ENCODE results near the gene EXOC4. TPM values are rescaled to one million over a fixed set of nuclear protein-coding genes. Genes with fewer than 3 reads are reported as not detected.

Gene EXOC4
- total RNA-seq, 1 experiment from 2014 or later = 91.9 TPM

- no peak overlapping the region for H3K4me3 Mint-ChIP-seq (ENCODE audit: low read depth, unreplicated experiment)
- H3K9me3 Mint-ChIP-seq (ENCODE audit: low read depth, unreplicated experiment) = no peaks in the 10 kb centered on the region
- no peak for DNase-seq
- no peaks in the 10 kb centered on the region for H3K36me3 Mint-ChIP-seq (ENCODE audit: insufficient read depth, unreplicated experiment)
- BruUV-seq (replicated peaks) = no TSS peak
- no peak for TF ChIP-seq CTCF (IDR thresholded peaks at IDR 0.05; ENCODE audit: unreplicated experiment)
- CTCF ChIA-PET = interaction anchor here (0.7 kb wide), 1 partner anchor 741 kb away, joined by 3 read pairs; no protein-coding TSS in a partner anchor
- no peaks in the 10 kb centered on the region for H3K27me3 Mint-ChIP-seq (ENCODE audit: unreplicated experiment)
- intact Hi-C loops (cut with micrococcal nuclease; ENCODE audit: unreplicated experiment) = no loop called here
- no peak overlapping the region for H3K27ac Mint-ChIP-seq (ENCODE audit: unreplicated experiment)
- no peaks in the 10 kb centered on the region for H3K4me1 Mint-ChIP-seq (ENCODE audit: low read depth, unreplicated experiment)
Observed at GRCh38 chr7:133698127-133698526, 445.2 kb downstream of the EXOC4 start.

GRCh38 chr7:133699386-133699785 lies 446.5 kb downstream of the EXOC4 start:
- H3K27me3 Mint-ChIP-seq (ENCODE audit: unreplicated experiment) = no peaks in the 10 kb centered on the region
- no peaks in the 10 kb centered on the region for H3K36me3 Mint-ChIP-seq (ENCODE audit: insufficient read depth, unreplicated experiment)

GRCh38 chr7:133702078-133702477 lies 449.2 kb downstream of the EXOC4 start:
- Mint-ChIP-seq H3K27ac (ENCODE audit: unreplicated experiment) (no peak overlapping the region), H3K36me3 (ENCODE audit: insufficient read depth, unreplicated experiment) (no peaks in the 10 kb centered on the region), H3K27me3 (ENCODE audit: unreplicated experiment) (no peaks in the 10 kb centered on the region), H3K9me3 (ENCODE audit: low read depth, unreplicated experiment) (no peaks in the 10 kb centered on the region), H3K4me1 (ENCODE audit: low read depth, unreplicated experiment) (no peaks in the 10 kb centered on the region), H3K4me3 (ENCODE audit: low read depth, unreplicated experiment) (no peak overlapping the region)
- no TSS peak for BruUV-seq (replicated peaks)
- CTCF ChIA-PET = no interaction called here
- no peak for TF ChIP-seq CTCF (IDR thresholded peaks at IDR 0.05; ENCODE audit: unreplicated experiment)
- intact Hi-C loops (cut with micrococcal nuclease; ENCODE audit: unreplicated experiment) = no loop called here
- no peak for DNase-seq

More at GRCh38 chr7:133699386-133699785, 446.5 kb downstream of the EXOC4 start:
- Mint-ChIP-seq H3K27ac (ENCODE audit: unreplicated experiment) (no peak overlapping the region), H3K4me1 (ENCODE audit: low read depth, unreplicated experiment) (no peaks in the 10 kb centered on the region), H3K4me3 (ENCODE audit: low read depth, unreplicated experiment) (no peak overlapping the region), H3K9me3 (ENCODE audit: low read depth, unreplicated experiment) (no peaks in the 10 kb centered on the region)
- DNase-seq = no peak
- intact Hi-C loops (cut with micrococcal nuclease; ENCODE audit: unreplicated experiment) = no loop called here
- no TSS peak for BruUV-seq (replicated peaks)
- CTCF ChIA-PET = no interaction called here
- TF ChIP-seq CTCF (IDR thresholded peaks at IDR 0.05; ENCODE audit: unreplicated experiment) = no peak

- Mint-ChIP-seq H3K27ac (ENCODE audit: unreplicated experiment) (no peak overlapping the region), H3K4me1 (ENCODE audit: low read depth, unreplicated experiment) (no peaks in the 10 kb centered on the region), H3K9me3 (ENCODE audit: low read depth, unreplicated experiment) (no peaks in the 10 kb centered on the region), H3K36me3 (ENCODE audit: insufficient read depth, unreplicated experiment) (no peaks in the 10 kb centered on the region), H3K4me3 (ENCODE audit: low read depth, unreplicated experiment) (no peak overlapping the region), H3K27me3 (ENCODE audit: unreplicated experiment) (no peaks in the 10 kb centered on the region)
- CTCF ChIA-PET = no interaction called here
- no peak for DNase-seq
- TF ChIP-seq CTCF (IDR thresholded peaks at IDR 0.05; ENCODE audit: unreplicated experiment) = no peak
- BruUV-seq (replicated peaks) = no TSS peak
- intact Hi-C loops (cut with micrococcal nuclease; ENCODE audit: unreplicated experiment) = no loop called here
Observed at GRCh38 chr7:133702960-133703359, 450.1 kb downstream of the EXOC4 start.

All from Calu3 (cell line).